OCI-LY1 (cell line): Measurements from ENCODE around the gene LRP1.

Experiments
- H2AFZ ChIP-seq: fragments of 200-600 bp; sonication (generic), shearing (Covaris generic); 2 replicates; pipeline ENCODE4 v1.6.0; 2014; ENCODE audit warnings: antibody characterized with exemption, mild to moderate bottlenecking, low read length
- H3F3A ChIP-seq: fragments of 200-600 bp; sonication (generic), shearing (Covaris generic); 2 replicates; pipeline ENCODE4 v1.6.0; 2014; ENCODE audit warnings: mild to moderate bottlenecking, antibody characterized with exemption, low read length, moderate library complexity; ENCODE audit not compliant: insufficient read depth
- H3K27ac ChIP-seq: fragments of 200-600 bp; sonication (generic); 2 replicates; pipeline ENCODE4 v1.5.1; 2014; ENCODE audit warnings: low read length, mixed run types, mild to moderate bottlenecking, low read depth; ENCODE audit not compliant: poor library complexity, severe bottlenecking
- H3K27me3 ChIP-seq: fragments of 200-600 bp; sonication (generic); 2 replicates; pipeline ENCODE4 v1.6.0; 2014; ENCODE audit warnings: antibody characterized with exemption, mild to moderate bottlenecking, low read length, moderate library complexity; ENCODE audit not compliant: insufficient read depth
- H3K36me3 ChIP-seq: fragments of 200-600 bp; sonication (generic); 2 replicates; pipeline ENCODE4 v1.6.1; 2014; ENCODE audit warnings: mild to moderate bottlenecking, antibody characterized with exemption, low read length, moderate library complexity, mixed read lengths; ENCODE audit not compliant: insufficient read depth
- H3K4me1 ChIP-seq: fragments of 200-600 bp; sonication (generic); 2 replicates; pipeline ENCODE4 v1.5.1; 2014; ENCODE audit warnings: mild to moderate bottlenecking, low read length, moderate library complexity; ENCODE audit not compliant: insufficient read depth, severe bottlenecking
- H3K4me2 ChIP-seq: fragments of 200-600 bp; sonication (generic), shearing (Covaris generic); 2 replicates; pipeline ENCODE4 v1.6.1; 2014; ENCODE audit warnings: low read length
- H3K4me3 ChIP-seq: fragments of 200-600 bp; sonication (generic); 2 replicates; pipeline ENCODE4 v1.5.1; 2014; ENCODE audit warnings: low read length, low read depth, mild to moderate bottlenecking, mixed read lengths; ENCODE audit not compliant: poor library complexity, severe bottlenecking
- H3K79me2 ChIP-seq: fragments of 200-600 bp; shearing (Covaris generic); 2 replicates; pipeline ENCODE4 v1.6.1; 2016; ENCODE audit warnings: mixed run types, low read length, mixed read lengths; ENCODE audit not compliant: insufficient read depth
- H3K9ac ChIP-seq: fragments of 200-600 bp; sonication (generic), shearing (Covaris generic); 2 replicates; pipeline ENCODE4 v1.6.1; 2014; ENCODE audit warnings: mild to moderate bottlenecking, low read length, mixed read lengths
- H3K9me2 ChIP-seq: fragments of 200-600 bp; sonication (generic), shearing (Covaris generic); 2 replicates; pipeline ENCODE4 v1.6.1; 2014; ENCODE audit warnings: low read depth, mild to moderate bottlenecking, low read length, mixed read lengths
- H3K9me3 ChIP-seq: fragments of 200-600 bp; shearing (Covaris generic); 2 replicates; pipeline ENCODE4 v1.6.1; 2014; ENCODE audit warnings: low read length, mixed read lengths
- H4K20me1 ChIP-seq: fragments of 200-600 bp; sonication (generic), shearing (Covaris generic); 2 replicates; pipeline ENCODE4 v1.6.0; 2016; ENCODE audit warnings: mild to moderate bottlenecking, low read length; ENCODE audit not compliant: insufficient read depth
- CTCF ChIP-seq: fragments of 200-600 bp; sonication (generic), shearing (Covaris generic); IDR thresholded peaks from 2 replicates; pipeline ENCODE4 v1.5.1; 2017; ENCODE audit warnings: mild to moderate bottlenecking, antibody characterized with exemption, low read length, moderate library complexity, mixed read lengths
- EZH2 ChIP-seq: fragments of 200-600 bp; sonication (generic), shearing (Covaris generic); IDR thresholded peaks from 2 replicates; pipeline ENCODE4 v1.8.0; 2017; ENCODE audit warnings: borderline replicate concordance, mixed run types, mild to moderate bottlenecking, antibody characterized with exemption, low read length, moderate library complexity, mixed read lengths

The LRP1 gene

GRCh38 chr12:57112492-57113294, 15.6 kb upstream of the LRP1 start:
- no peak overlapping the region for H2AFZ ChIP-seq
- H3K9me3 ChIP-seq: no peaks in the 10 kb centered on the region
- no peaks in the 10 kb centered on the region for H4K20me1 ChIP-seq
- peak overlapping the region; percentile 82 for H3K4me3 ChIP-seq
- H3K79me2 ChIP-seq: 0 out of 2 replicates have a peak, but pooled peaks cover 3% of the 10 kb centered on the region
- no peak overlapping the region; the same call in 1 of the 2 replicates for H3K9ac ChIP-seq
- H3K27me3 ChIP-seq: no peaks in the 10 kb centered on the region
- H3K4me2 ChIP-seq: peak overlapping the region; percentile 78
- no peaks in the 10 kb centered on the region for H3K9me2 ChIP-seq
- H3K27ac ChIP-seq: peak overlapping the region; percentile 87
- TF ChIP-seq CTCF (peak; percentile 89), EZH2 (no peak)
- no peaks in the 10 kb centered on the region for H3F3A ChIP-seq
- peaks cover 27% of the 10 kb centered on the region for H3K4me1 ChIP-seq
- peaks cover 10% of the 10 kb centered on the region; the same call in 1 of the 2 replicates for H3K36me3 ChIP-seq

- no peaks in the 10 kb centered on the region for H3K27me3 ChIP-seq
- H3K27ac ChIP-seq: no peak overlapping the region
- H3K79me2 ChIP-seq: no peaks in the 10 kb centered on the region
- no peaks in the 10 kb centered on the region for H3F3A ChIP-seq
- no peak overlapping the region for H3K4me2 ChIP-seq
- no peaks in the 10 kb centered on the region for H4K20me1 ChIP-seq
- H2AFZ ChIP-seq: no peak overlapping the region
- peaks cover 10% of the 10 kb centered on the region for H3K4me1 ChIP-seq
- H3K9ac ChIP-seq: no peak overlapping the region
- no peaks in the 10 kb centered on the region for H3K9me2 ChIP-seq
- H3K36me3 ChIP-seq: no peaks in the 10 kb centered on the region
- H3K9me3 ChIP-seq: no peaks in the 10 kb centered on the region
- no peak overlapping the region for H3K4me3 ChIP-seq
- TF ChIP-seq EZH2 (no peak), CTCF (no peak)
Measured at GRCh38 chr12:57116580-57117281, 11.6 kb upstream of the LRP1 start.

GRCh38 chr12:57118711-57119271, 9.5 kb upstream of the LRP1 start:
- H3K9me2 ChIP-seq: no peaks in the 10 kb centered on the region
- no peak overlapping the region for H3K4me2 ChIP-seq
- no peak overlapping the region for H3K4me3 ChIP-seq

More at GRCh38 chr12:57118711-57119271, 9.5 kb upstream of the LRP1 start:
- Histone ChIP-seq H3K27me3 (peaks cover 11% of the 10 kb centered on the region; the same call in 1 of the 2 replicates), H4K20me1 (no peaks in the 10 kb centered on the region), H3K9ac (no peak overlapping the region), H2AFZ (no peak overlapping the region), H3K9me3 (peaks cover 2% of the 10 kb centered on the region; the same call in 1 of the 2 replicates), H3K27ac (no peak overlapping the region), H3F3A (no peaks in the 10 kb centered on the region), H3K79me2 (no peaks in the 10 kb centered on the region), H3K36me3 (peaks cover 3% of the 10 kb centered on the region; the same call in 1 of the 2 replicates), H3K4me1 (no peaks in the 10 kb centered on the region)
- no peak for TF ChIP-seq EZH2
